ENCODE results near the gene DBET. TPM values are rescaled to one million over a fixed set of nuclear protein-coding genes. Genes with fewer than 3 reads are reported as not detected.

The DBET gene
- total RNA-seq, 1 experiment from 2014 or later = not detected

DNA sequence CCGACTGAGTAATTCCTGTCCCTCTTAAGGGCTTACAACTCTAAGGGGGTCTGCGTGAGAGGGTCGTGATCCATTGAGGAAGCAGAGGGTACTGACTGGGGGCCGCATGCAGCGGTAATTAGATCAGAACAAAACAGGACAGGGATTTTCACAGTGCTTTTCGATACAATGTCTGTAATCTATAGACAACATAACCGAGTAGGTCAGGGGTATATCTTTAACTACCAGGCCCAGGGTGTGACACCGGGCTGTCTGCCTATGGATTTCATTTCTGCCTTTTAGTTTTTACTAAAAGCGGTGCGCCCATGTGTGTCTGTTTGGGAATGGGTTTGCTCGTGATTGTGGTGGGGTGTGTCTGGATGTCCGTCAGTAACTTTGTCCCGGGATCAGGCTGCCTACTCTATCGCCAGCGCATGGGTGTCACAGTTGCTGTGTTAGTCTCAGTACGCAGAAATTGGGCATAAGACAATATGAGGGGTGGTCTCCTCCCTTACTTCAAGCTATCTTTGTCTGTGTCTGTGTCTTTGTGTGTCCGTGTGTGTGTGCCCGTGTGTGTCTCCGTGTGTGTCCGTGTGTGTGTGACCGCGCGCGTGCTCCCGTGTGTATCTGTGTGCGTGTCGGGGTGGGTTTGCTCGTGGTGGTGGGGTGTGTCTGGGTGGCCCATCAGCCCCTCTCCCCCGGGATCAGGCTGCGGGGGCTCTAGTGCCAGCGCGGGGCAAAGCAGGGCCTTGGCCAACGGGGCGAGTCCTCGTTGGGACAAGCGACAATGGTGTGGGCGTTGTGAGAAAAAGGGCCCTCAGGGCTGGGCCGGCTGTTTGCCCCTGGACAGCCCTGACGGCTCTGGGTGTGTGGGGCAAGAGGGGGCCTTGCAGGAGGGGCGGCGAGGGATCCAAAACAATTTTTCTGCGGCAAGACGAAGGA is 47.7 kb upstream of the DBET start:
- POLR2A ChIA-PET = no interaction called here
- H3K4me1 ChIP-seq = no peaks in the 10 kb centered on the region
- no peaks in the 10 kb centered on the region for H3K27me3 ChIP-seq (replicated peaks; ENCODE audit: control insufficient read depth, insufficient read depth, low read length)
- H3K27me3 Mint-ChIP-seq (ENCODE audit: insufficient read depth, unreplicated experiment) = no peaks in the 10 kb centered on the region
- TF ChIP-seq, protein P1, sequence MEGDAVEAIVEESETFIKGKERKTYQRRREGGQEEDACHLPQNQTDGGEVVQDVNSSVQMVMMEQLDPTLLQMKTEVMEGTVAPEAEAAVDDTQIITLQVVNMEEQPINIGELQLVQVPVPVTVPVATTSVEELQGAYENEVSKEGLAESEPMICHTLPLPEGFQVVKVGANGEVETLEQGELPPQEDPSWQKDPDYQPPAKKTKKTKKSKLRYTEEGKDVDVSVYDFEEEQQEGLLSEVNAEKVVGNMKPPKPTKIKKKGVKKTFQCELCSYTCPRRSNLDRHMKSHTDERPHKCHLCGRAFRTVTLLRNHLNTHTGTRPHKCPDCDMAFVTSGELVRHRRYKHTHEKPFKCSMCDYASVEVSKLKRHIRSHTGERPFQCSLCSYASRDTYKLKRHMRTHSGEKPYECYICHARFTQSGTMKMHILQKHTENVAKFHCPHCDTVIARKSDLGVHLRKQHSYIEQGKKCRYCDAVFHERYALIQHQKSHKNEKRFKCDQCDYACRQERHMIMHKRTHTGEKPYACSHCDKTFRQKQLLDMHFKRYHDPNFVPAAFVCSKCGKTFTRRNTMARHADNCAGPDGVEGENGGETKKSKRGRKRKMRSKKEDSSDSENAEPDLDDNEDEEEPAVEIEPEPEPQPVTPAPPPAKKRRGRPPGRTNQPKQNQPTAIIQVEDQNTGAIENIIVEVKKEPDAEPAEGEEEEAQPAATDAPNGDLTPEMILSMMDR (IDR thresholded peaks at IDR 0.05; ENCODE audit: insufficient read depth in 1 of 2, low read depth in 1 of 2, low read length in 1 of 2, severe bottlenecking in 1 of 2, unreplicated experiment in 1 of 2) = no peak
- no peak overlapping the region for H3K27ac Mint-ChIP-seq (ENCODE audit: unreplicated experiment)
- no peak for DNase-seq
- BruUV-seq (replicated peaks) = no TSS peak
- no peaks in the 10 kb centered on the region for H3K36me3 ChIP-seq (ENCODE audit: control insufficient read depth, insufficient read depth, low read length)
- CTCF ChIA-PET = no interaction called here
- peaks cover 31% of the 10 kb centered on the region for H3K9me3 Mint-ChIP-seq (ENCODE audit: unreplicated experiment)
- H3K4me3 ChIP-seq (ENCODE audit: low read depth, low read length) = no peak overlapping the region
- H3K9me3 ChIP-seq = no peaks in the 10 kb centered on the region
- intact Hi-C loops (cut with micrococcal nuclease; ENCODE audit: unreplicated experiment) = no loop called here
- no peaks in the 10 kb centered on the region for H3K36me3 Mint-ChIP-seq (ENCODE audit: insufficient read depth, unreplicated experiment)
- no peak overlapping the region for H3K4me3 Mint-ChIP-seq (ENCODE audit: unreplicated experiment)
- no peaks in the 10 kb centered on the region for H3K4me1 Mint-ChIP-seq (ENCODE audit: low read depth, unreplicated experiment)

GRCh38 chr4:190017357-190018200 is 46.7 kb upstream of the DBET start:
- Histone ChIP-seq H3K9me3 (no peaks in the 10 kb centered on the region), H3K36me3 (ENCODE audit: control insufficient read depth, insufficient read depth, low read length) (no peaks in the 10 kb centered on the region), H3K4me3 (ENCODE audit: low read depth, low read length) (no peak overlapping the region), H3K27me3 (replicated peaks; ENCODE audit: control insufficient read depth, insufficient read depth, low read length) (no peaks in the 10 kb centered on the region), H3K4me1 (no peaks in the 10 kb centered on the region)
- H3K4me3 Mint-ChIP-seq (ENCODE audit: unreplicated experiment) = no peak overlapping the region
- no TSS peak for BruUV-seq (replicated peaks)
- no peaks in the 10 kb centered on the region for H3K4me1 Mint-ChIP-seq (ENCODE audit: low read depth, unreplicated experiment)
- no peak for DNase-seq
- ChIA-PET POLR2A (no interaction called here), CTCF (no interaction called here)
- H3K36me3 Mint-ChIP-seq (ENCODE audit: insufficient read depth, unreplicated experiment) = no peaks in the 10 kb centered on the region
- no peak overlapping the region for H3K27ac Mint-ChIP-seq (ENCODE audit: unreplicated experiment)
- TF ChIP-seq, protein P1 (IDR thresholded peaks at IDR 0.05; ENCODE audit: insufficient read depth in 1 of 2, low read depth in 1 of 2, low read length in 1 of 2, severe bottlenecking in 1 of 2, unreplicated experiment in 1 of 2) = no peak
- H3K9me3 Mint-ChIP-seq (ENCODE audit: unreplicated experiment) = peaks cover 31% of the 10 kb centered on the region
- H3K27me3 Mint-ChIP-seq (ENCODE audit: insufficient read depth, unreplicated experiment) = no peaks in the 10 kb centered on the region
- intact Hi-C loops (cut with micrococcal nuclease; ENCODE audit: unreplicated experiment) = no loop called here

DNA sequence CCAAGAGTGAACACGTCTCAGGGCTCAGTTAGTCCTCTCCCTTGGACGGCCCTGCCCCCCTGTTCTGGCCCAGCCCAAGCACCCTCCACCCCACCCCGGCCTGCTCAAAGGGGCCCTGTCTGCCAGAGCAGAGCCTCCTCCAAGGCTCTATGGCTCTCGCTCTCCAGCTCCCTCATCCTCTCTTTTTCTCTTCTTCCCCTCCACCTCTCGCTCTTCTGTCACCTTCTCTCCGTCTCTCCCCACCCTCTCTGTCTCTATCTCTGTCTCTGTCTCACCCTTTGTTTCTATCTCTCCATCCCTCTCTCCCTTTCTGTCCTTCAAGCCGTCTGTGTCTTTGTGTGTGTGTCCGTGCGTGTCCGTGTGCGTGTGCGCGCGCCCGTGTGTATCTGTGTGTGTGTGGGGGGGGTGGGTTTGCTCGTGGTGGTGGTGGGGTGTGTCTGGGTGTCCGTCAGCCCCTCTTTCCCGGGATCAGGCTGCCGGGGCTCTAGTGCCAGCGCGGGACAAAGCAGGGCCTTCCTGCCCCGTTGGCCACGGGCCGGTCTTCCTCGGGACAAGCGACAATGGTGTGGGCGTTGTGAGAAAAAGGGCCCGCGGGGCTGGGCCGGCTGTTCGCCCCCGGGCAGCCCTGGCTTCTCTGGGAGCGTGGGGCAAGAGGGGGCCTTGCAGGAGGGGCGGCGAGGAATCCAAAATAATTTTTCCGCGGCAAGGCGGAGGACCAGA is 45.9 kb upstream of the DBET start:
- Mint-ChIP-seq H3K4me1 (ENCODE audit: low read depth, unreplicated experiment) (no peaks in the 10 kb centered on the region), H3K4me3 (ENCODE audit: unreplicated experiment) (no peak overlapping the region), H3K36me3 (ENCODE audit: insufficient read depth, unreplicated experiment) (no peaks in the 10 kb centered on the region), H3K27ac (ENCODE audit: unreplicated experiment) (no peak overlapping the region), H3K27me3 (ENCODE audit: insufficient read depth, unreplicated experiment) (no peaks in the 10 kb centered on the region), H3K9me3 (ENCODE audit: unreplicated experiment) (peaks cover 31% of the 10 kb centered on the region)
- Histone ChIP-seq H3K27me3 (replicated peaks; ENCODE audit: control insufficient read depth, insufficient read depth, low read length) (no peaks in the 10 kb centered on the region), H3K36me3 (ENCODE audit: control insufficient read depth, insufficient read depth, low read length) (no peaks in the 10 kb centered on the region), H3K4me3 (ENCODE audit: low read depth, low read length) (no peak overlapping the region), H3K9me3 (no peaks in the 10 kb centered on the region), H3K4me1 (no peaks in the 10 kb centered on the region)
- intact Hi-C loops (cut with micrococcal nuclease; ENCODE audit: unreplicated experiment) = no loop called here
- DNase-seq = no peak
- TF ChIP-seq, protein P1 (IDR thresholded peaks at IDR 0.05; ENCODE audit: insufficient read depth in 1 of 2, low read depth in 1 of 2, low read length in 1 of 2, severe bottlenecking in 1 of 2, unreplicated experiment in 1 of 2) = no peak
- ChIA-PET CTCF (no interaction called here), POLR2A (no interaction called here)
- BruUV-seq (replicated peaks) = no TSS peak
